HepG2 (cell line): ENCODE measurements around the gene GGTLC1. TPM values are rescaled to one million over a fixed set of nuclear protein-coding genes. Genes with fewer than 3 reads are reported as not detected.

Experiments used
- ATAC-seq: fragments of 200-7000 bp; cut with Tn5 transposase; 3 replicates; pipeline ENCODE4 v1.9.1; 2020; ENCODE audit warnings: mild to moderate bottlenecking, moderate library complexity
- Bru-seq: library from RNA; stranded (reverse); fragments of 400-500 nt; gene quantifications from one replicate; lab custom pipeline; 2021; lab: Mats Ljungman, UMichigan
- BruChase-seq, 2 experiments: library from RNA; stranded (reverse); fragments of 400-500 nt; gene quantifications; one replicate each; lab custom pipeline; 2021; lab: Mats Ljungman, UMichigan
- BruUV-seq: library from RNA; stranded (reverse); fragments of 400-500 nt; replicated peaks from 2 replicates; lab custom pipeline; 2021; lab: Mats Ljungman, UMichigan
- CTCF ChIA-PET: fragments of 300-600 bp; formaldehyde crosslinking; extraction: SDS; loops from one replicate; lab custom pipeline; 2021; ENCODE audit warnings: low total read pairs, inconsistent platforms, low intra/inter-chr PET ratio; lab: Yijun Ruan, JAX
- POLR2A ChIA-PET: fragments of 350-600 bp; sonication (Branson Sonifier 250); formaldehyde crosslinking; loops from one replicate; lab custom pipeline; 2020; ENCODE audit warnings: antibody characterized with exemption, inconsistent platforms; lab: Yijun Ruan, JAX
- DNase-seq: peaks from one replicate; pipeline ENCODE4 v3.0.0-alpha.2; 2015; ENCODE audit warnings: low spot score
- FAIRE-seq: peaks from 3 replicates; lab custom pipeline; 2011; peaks lifted over from hg19 to GRCh38; lab: Jason Lieb, UNC
- H2AFZ ChIP-seq: one replicate; pipeline ENCODE4 v1.6.1; 2011; ENCODE audit warnings: low read length, inconsistent platforms
- H3K27ac ChIP-seq: fragments of 300-600 bp; 3 replicates; pipeline ENCODE4 v1.8.0; 2011; ENCODE audit warnings: mixed run types, mild to moderate bottlenecking, mixed read lengths, low read length, inconsistent platforms; ENCODE audit not compliant: insufficient read depth; ENCODE audit errors: extremely low read length
- H3K27me3 ChIP-seq, 2 experiments: fragments of 200-600 bp in 1 of 2; 2 replicates in 1 of 2; 3 replicates in 1 of 2; pipeline versions ENCODE4 v1.6.0 to v1.8.0; 2011; ENCODE audit warnings: low read length in 2 of 2, mild to moderate bottlenecking in 2 of 2, moderate library complexity in 2 of 2, inconsistent platforms in 1 of 2; ENCODE audit not compliant: insufficient read depth in 2 of 2, control insufficient read depth in 1 of 2
- H3K36me3 ChIP-seq, 2 experiments: fragments of 200-600 bp in 1 of 2; replicated peaks in 1 of 2; 2 replicates in 1 of 2; 3 replicates in 1 of 2; pipeline versions ENCODE4 v1.5.1 to v1.8.0; 2011; ENCODE audit warnings: low read length in 2 of 2, inconsistent platforms in 1 of 2; ENCODE audit not compliant: insufficient read depth in 2 of 2, control insufficient read depth in 1 of 2
- H3K4me1 ChIP-seq: 2 replicates; pipeline ENCODE4 v1.5.1; 2012; ENCODE audit warnings: low read length, inconsistent platforms; ENCODE audit not compliant: insufficient read depth
- H3K4me2 ChIP-seq: 2 replicates; pipeline ENCODE4 v1.6.0; 2011; ENCODE audit warnings: low read depth, low read length, inconsistent platforms
- H3K4me3 ChIP-seq, 3 experiments: fragments of 200-600 bp in 1 of 3; sonication (generic), shearing (Covaris generic) in 1 of 3; replicated peaks in 1 of 3; 2 replicates each; pipeline ENCODE4 v1.5.1; 2011 to 2016; ENCODE audit warnings: low read length in 3 of 3, inconsistent platforms in 2 of 3, low read depth in 2 of 3, mild to moderate bottlenecking in 2 of 3, control low read depth in 1 of 3, mixed read lengths in 1 of 3; ENCODE audit not compliant: insufficient read depth in 1 of 3
- H3K79me2 ChIP-seq: one replicate; pipeline ENCODE4 v1.6.1; 2011; ENCODE audit warnings: low read length, inconsistent platforms; ENCODE audit not compliant: insufficient read depth
- H3K9ac ChIP-seq: 2 replicates; pipeline ENCODE4 v1.6.0; 2011; ENCODE audit warnings: mild to moderate bottlenecking, low read depth, low read length, inconsistent platforms; ENCODE audit not compliant: insufficient read depth
- H3K9me3 ChIP-seq: 2 replicates; pipeline ENCODE4 v1.5.1; 2012; ENCODE audit warnings: mild to moderate bottlenecking, low read length
- H4K20me1 ChIP-seq: 2 replicates; pipeline ENCODE4 v1.6.0; 2011; ENCODE audit warnings: inconsistent platforms, mild to moderate bottlenecking, low read length, moderate library complexity; ENCODE audit not compliant: insufficient read depth
- HINFP ChIP-seq: sonication (generic); formaldehyde crosslinking; IDR thresholded peaks from 2 replicates; pipeline ENCODE4 v1.4.0; 2020; ENCODE audit warnings: low read depth, mild to moderate bottlenecking, missing genetic modification reagents
- PATZ1 ChIP-seq: sonication (generic); formaldehyde crosslinking; IDR thresholded peaks from 2 replicates; pipeline ENCODE4 v1.4.0; 2020; ENCODE audit warnings: missing genetic modification reagents
- WIZ ChIP-seq: sonication (generic); formaldehyde crosslinking; IDR thresholded peaks from 2 replicates; pipeline ENCODE4 v1.5.1; 2020; ENCODE audit warnings: mild to moderate bottlenecking, missing genetic modification reagents
- XRCC5 ChIP-seq: fragments of 200-400 bp; formaldehyde crosslinking; optimal IDR thresholded peaks from 2 replicates; pipeline ENCODE3; 2017; ENCODE audit warnings: mild to moderate bottlenecking, low read length
- ZFYVE20 ChIP-seq: sonication (generic); formaldehyde crosslinking; IDR thresholded peaks from 2 replicates; pipeline ENCODE4 v1.8.0; 2023; ENCODE audit warnings: low read depth, mild to moderate bottlenecking, moderate library complexity, missing genetic modification reagents, borderline replicate concordance
- ZNF460 ChIP-seq: sonication (generic); formaldehyde crosslinking; IDR thresholded peaks from 2 replicates; pipeline ENCODE4 v1.5.1; 2020; ENCODE audit warnings: missing genetic modification reagents, mild to moderate bottlenecking, borderline replicate concordance
- ZNF644 ChIP-seq: IDR thresholded peaks from 2 replicates; pipeline ENCODE4 v1.6.1; 2016; ENCODE audit warnings: low read depth
- ZNF768 ChIP-seq: sonication (generic); formaldehyde crosslinking; IDR thresholded peaks from 2 replicates; pipeline ENCODE4 v1.4.0; 2020; ENCODE audit warnings: missing genetic modification reagents
- ZNF839 ChIP-seq: sonication (generic); formaldehyde crosslinking; IDR thresholded peaks from 2 replicates; pipeline ENCODE4 v1.4.0; 2020; ENCODE audit warnings: missing genetic modification reagents, mild to moderate bottlenecking, borderline replicate concordance
- ZSCAN22 ChIP-seq: sonication (generic); formaldehyde crosslinking; IDR thresholded peaks from 2 replicates; pipeline ENCODE4 v1.4.0; 2020; ENCODE audit warnings: mild to moderate bottlenecking, missing genetic modification reagents
- WGBS: methylation state at CpG from one replicate; pipeline ENCODE4 v1.1.6; 2017; ENCODE audit warnings: low lambda C conversion rate; 5-methylcytosine and 5-hydroxymethylcytosine counted together
- in situ Hi-C: cut with HindIII; loops from 2 replicates; pipeline ENCODE4 v1.10.0; 2017; ENCODE audit warnings: low pct_unique_long_range_greater_than_20kb; ENCODE audit not compliant: extremely low pct_ligation_motif_present
- intact Hi-C: fragments of 100-400 bp; cut with micrococcal nuclease; formaldehyde crosslinking; loops from one replicate; pipeline ENCODE4 v1.10.0; 2022; ENCODE audit not compliant: unreplicated experiment
- long read RNA-seq, 2 experiments: library from RNA in 1 of 2; library from polyadenylated mRNA in 1 of 2; stranded (forward) in 1 of 2; unstranded in 1 of 2; transcript quantifications; one replicate each; pipeline ENCODE4 v2.0.0, GENCODE V29; 2019 to 2022
- polyA minus RNA-seq, 3 experiments: library from RNA; depleted of rRNA, polyadenylated mRNA; stranded (reverse); fragments of >200 nt; gene quantifications; 2 replicates each; pipeline ENCODE4 v1.2.3, GENCODE V29; 2011; ENCODE audit warnings: low replicate concordance in 1 of 3
- polyA plus RNA-seq, 8 experiments: library from polyadenylated mRNA; depleted of rRNA in 3 of 8; stranded (reverse) in 7 of 8; unstranded in 1 of 8; fragments of >200 nt; fragmentation: Illumina TruSeq in 4 of 8; extraction: Trizol in 4 of 8; gene quantifications; 2 replicates each; pipeline versions ENCODE4 v1.2.1 to v1.2.3, GENCODE V29; 2011 to 2016; ENCODE audit warnings: low read depth in 4 of 8, missing spikeins in 1 of 8, mixed read lengths in 1 of 8; ENCODE audit not compliant: insufficient read depth in 1 of 8
- total RNA-seq, 5 experiments: library from RNA; depleted of rRNA; stranded (reverse); fragments of >200 nt; fragmentation: Illumina TruSeq; extraction: Trizol; gene quantifications; 2 replicates each; pipeline ENCODE4 v1.2.3, GENCODE V29; 2016; ENCODE audit warnings: low read depth in 1 of 5

GGTLC1 gene
- total RNA-seq (2016; rRNA removed; fragmentation: Illumina TruSeq; extraction: Trizol) = not detected in 2 replicates
- total RNA-seq (2016; cell fraction: cytosol; rRNA removed; fragmentation: Illumina TruSeq; extraction: Trizol; ENCODE audit: low read depth) = not detected in 2 replicates
- not detected in 2 replicates for total RNA-seq (2016; cell fraction: insoluble cytoplasmic fraction; rRNA removed; fragmentation: Illumina TruSeq; extraction: Trizol)
- total RNA-seq (2016; cell fraction: membrane; rRNA removed; fragmentation: Illumina TruSeq; extraction: Trizol) = not detected in 2 replicates
- total RNA-seq (2016; cell fraction: nucleus; rRNA removed; fragmentation: Illumina TruSeq; extraction: Trizol) = not detected in 2 replicates
- not detected in 2 replicates for polyA plus RNA-seq (2011; rRNA removed)
- polyA plus RNA-seq (2011; cell fraction: cytosol; rRNA removed) = not detected in 2 replicates
- polyA plus RNA-seq (2011; cell fraction: nucleus; rRNA removed) = not detected in 2 replicates
- not detected in 2 replicates for polyA plus RNA-seq (2012)
- not detected in 2 replicates for polyA plus RNA-seq (2016; cell fraction: cytosol; fragmentation: Illumina TruSeq; extraction: Trizol; ENCODE audit: low read depth)
- not detected in 2 replicates for polyA plus RNA-seq (2016; cell fraction: insoluble cytoplasmic fraction; fragmentation: Illumina TruSeq; extraction: Trizol; ENCODE audit: low read depth)
- not detected in 2 replicates for polyA plus RNA-seq (2016; cell fraction: membrane; fragmentation: Illumina TruSeq; extraction: Trizol; ENCODE audit: low read depth)
- not detected in 2 replicates for polyA plus RNA-seq (2016; cell fraction: nucleus; fragmentation: Illumina TruSeq; extraction: Trizol; ENCODE audit: insufficient read depth, low read depth)
- polyA minus RNA-seq (2011; rRNA and poly(A)+ RNA removed; ENCODE audit: low replicate concordance) = not detected in 2 replicates
- not detected in 2 replicates for polyA minus RNA-seq (2011; cell fraction: cytosol; rRNA and poly(A)+ RNA removed)
- polyA minus RNA-seq (2011; cell fraction: nucleus; rRNA and poly(A)+ RNA removed) = not detected in 2 replicates
- not detected for Bru-seq, nascent RNA
- not detected for BruChase-seq, experiment 1, labeled RNA remaining after a 6-hour chase
- not detected for BruChase-seq, experiment 2, labeled RNA remaining after a 2-hour chase
- long read RNA-seq, experiment 1 = 0 reads
- long read RNA-seq, experiment 2 = 0 reads

GRCh38 chr20:23988561-23988960 is at the start of gene GGTLC1:
GGTLC1 (minus strand) TSS chr20:23988779; CDS start chr20:23986611, 2,168 bp downstream.
- no peak within 1 kb of the TSS for H3K9ac ChIP-seq
- ChIA-PET CTCF (no interaction called here), POLR2A (no interaction called here)
- ATAC-seq = no peak
- BruUV-seq = no TSS peak
- 78% methylated on average over 24 of the region's 26 CpGs for WGBS
- no peak within 1 kb of the TSS for H3K4me2 ChIP-seq
- no peaks in the 10 kb centered on the region for H3K27me3 ChIP-seq
- TF ChIP-seq ZNF644 (no peak), ZFYVE20 (CRISPR knock-in tag) (no peak), XRCC5 (no peak), ZNF768 (CRISPR knock-in tag) (no peak), PATZ1 (no peak), ZNF839 (CRISPR knock-in tag) (no peak), HINFP (CRISPR knock-in tag) (no peak), ZNF460 (CRISPR knock-in tag) (no peak), ZSCAN22 (no peak), WIZ (CRISPR knock-in tag) (no peak)
- H3K4me3 ChIP-seq = no peak within 1 kb of the TSS
- H3K36me3 ChIP-seq = no peaks in the 10 kb centered on the region
- no peak within 1 kb of the TSS for H2AFZ ChIP-seq
- no peak for FAIRE-seq
- H3K9me3 ChIP-seq = no peaks in the 10 kb centered on the region
- intact Hi-C loops = no loop called here
- H4K20me1 ChIP-seq = no peaks in the 10 kb centered on the region
- H3K27ac ChIP-seq = no peak within 1 kb of the TSS
- no peaks in the 10 kb centered on the region for H3K79me2 ChIP-seq
- no peak for DNase-seq
- H3K4me1 ChIP-seq = peaks cover 2% of the 10 kb centered on the region
- in situ Hi-C loops = no loop called here
